ENCODE data around the gene MT1B.

The MT1B gene

DNA sequence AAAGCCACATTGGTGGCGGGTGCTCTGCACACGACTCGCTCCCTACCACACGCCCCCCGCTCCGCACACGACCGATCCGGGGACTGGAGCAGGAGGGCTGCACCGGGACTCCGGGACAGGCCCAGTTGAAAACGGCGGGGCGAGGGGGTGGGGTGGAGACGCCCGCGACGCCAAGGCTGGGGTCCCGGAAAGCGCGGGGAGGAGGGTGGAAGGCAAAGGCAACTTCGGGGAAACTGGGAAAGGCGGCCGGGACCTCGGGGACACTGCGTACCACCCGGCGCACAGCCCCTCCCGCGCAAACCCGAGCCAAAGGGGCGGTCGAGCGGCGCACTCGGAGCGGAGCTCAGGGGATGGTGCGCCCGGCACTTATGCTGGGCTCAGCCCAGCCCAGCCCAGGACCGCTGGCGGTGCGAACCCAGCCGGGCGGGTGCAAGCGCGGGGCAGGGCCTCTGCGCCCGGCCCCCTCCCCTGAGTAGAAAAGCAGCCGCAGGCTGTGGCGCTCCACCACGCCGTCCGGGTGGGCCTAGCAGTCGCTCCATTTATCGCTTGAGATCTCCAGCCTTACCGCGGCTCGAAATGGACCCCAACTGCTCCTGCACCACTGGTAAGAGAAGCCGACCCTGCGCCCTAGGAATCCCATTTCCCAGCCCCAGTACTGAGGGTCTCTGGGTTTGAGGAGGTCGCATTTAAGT, 19.4 kb upstream of the MT1B start, which contains the start of gene MT1M:
MT1M (plus strand) TSS at position 504 of the 692 bp plus-strand sequence; CDS start at position 577, 73 bp downstream.
- no peak within 1 kb of the TSS for H3K9ac ChIP-seq (ENCODE audit: low read depth, low read length)
- no peak within 1 kb of the TSS for H2AFZ ChIP-seq (ENCODE audit: low read depth, low read length)
- DNase-seq = no peak
- H3K79me2 ChIP-seq (ENCODE audit: insufficient read depth, low read length) = no peaks in the 10 kb centered on the region
- H3K27me3 ChIP-seq (ENCODE audit: insufficient read depth, low read length, poor library complexity) = peaks cover 27% of the 10 kb centered on the region
- H3K4me1 ChIP-seq (ENCODE audit: insufficient read depth, low read length) = no peaks in the 10 kb centered on the region
- no peaks in the 10 kb centered on the region for H3K9me3 ChIP-seq (ENCODE audit: insufficient read depth, low read length, severe bottlenecking)
- no peak within 1 kb of the TSS for H3K4me2 ChIP-seq (ENCODE audit: insufficient read depth, low read length)
- H3K4me3 ChIP-seq (ENCODE audit: low read depth in 1 of 2, low read length in 2 of 2) = no peak within 1 kb of the TSS
- ATAC-seq (ENCODE audit: insufficient read depth, low read depth) = no peak
- H4K20me1 ChIP-seq (ENCODE audit: insufficient read depth, low read length) = no peaks in the 10 kb centered on the region
- TF ChIP-seq, protein P1, sequence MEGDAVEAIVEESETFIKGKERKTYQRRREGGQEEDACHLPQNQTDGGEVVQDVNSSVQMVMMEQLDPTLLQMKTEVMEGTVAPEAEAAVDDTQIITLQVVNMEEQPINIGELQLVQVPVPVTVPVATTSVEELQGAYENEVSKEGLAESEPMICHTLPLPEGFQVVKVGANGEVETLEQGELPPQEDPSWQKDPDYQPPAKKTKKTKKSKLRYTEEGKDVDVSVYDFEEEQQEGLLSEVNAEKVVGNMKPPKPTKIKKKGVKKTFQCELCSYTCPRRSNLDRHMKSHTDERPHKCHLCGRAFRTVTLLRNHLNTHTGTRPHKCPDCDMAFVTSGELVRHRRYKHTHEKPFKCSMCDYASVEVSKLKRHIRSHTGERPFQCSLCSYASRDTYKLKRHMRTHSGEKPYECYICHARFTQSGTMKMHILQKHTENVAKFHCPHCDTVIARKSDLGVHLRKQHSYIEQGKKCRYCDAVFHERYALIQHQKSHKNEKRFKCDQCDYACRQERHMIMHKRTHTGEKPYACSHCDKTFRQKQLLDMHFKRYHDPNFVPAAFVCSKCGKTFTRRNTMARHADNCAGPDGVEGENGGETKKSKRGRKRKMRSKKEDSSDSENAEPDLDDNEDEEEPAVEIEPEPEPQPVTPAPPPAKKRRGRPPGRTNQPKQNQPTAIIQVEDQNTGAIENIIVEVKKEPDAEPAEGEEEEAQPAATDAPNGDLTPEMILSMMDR (IDR thresholded peaks at IDR 0.05; ENCODE audit: borderline replicate concordance, extremely low read depth, low read length, poor library complexity, severe bottlenecking) = no peak
- no peak for TF ChIP-seq EZH2 (IDR thresholded peaks at IDR 0.05; ENCODE audit: borderline replicate concordance, low read depth, low read length, severe bottlenecking)
- H3K27ac ChIP-seq (ENCODE audit: low read length) = no peak within 1 kb of the TSS
- no peaks in the 10 kb centered on the region for H3K36me3 ChIP-seq (ENCODE audit: insufficient read depth, low read length)

DNA sequence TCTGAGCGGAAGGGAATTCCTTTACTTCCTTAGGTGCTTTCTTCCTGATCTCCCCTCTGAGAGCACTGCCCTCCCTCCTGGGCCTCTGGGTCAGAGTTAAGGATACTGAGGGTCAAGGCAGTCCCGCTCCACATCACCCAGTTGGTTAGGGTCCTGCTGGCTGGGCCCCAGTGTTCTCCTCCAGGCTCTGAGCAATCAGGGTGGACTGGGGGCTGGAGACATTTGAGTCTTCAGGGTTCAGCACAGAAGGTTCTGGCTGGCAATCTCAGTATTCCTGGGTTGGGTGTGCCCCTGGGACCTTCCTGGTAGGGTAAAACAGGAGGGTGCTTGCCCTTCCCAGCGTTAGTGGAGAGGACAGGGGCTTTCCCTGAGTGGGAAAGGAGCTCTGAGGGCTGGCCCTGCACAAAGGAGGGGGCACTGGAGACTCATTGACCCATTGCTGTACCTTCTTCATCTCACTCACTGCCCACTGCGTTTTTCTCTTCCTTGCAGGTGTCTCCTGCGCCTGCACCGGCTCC, 18.8 kb upstream of the MT1B start:
- H2AFZ ChIP-seq (ENCODE audit: low read depth, low read length) = no peak overlapping the region
- no peak overlapping the region for H3K27ac ChIP-seq (ENCODE audit: low read length)
- no peak overlapping the region for H3K4me2 ChIP-seq (ENCODE audit: insufficient read depth, low read length)
- no peaks in the 10 kb centered on the region for H3K36me3 ChIP-seq (ENCODE audit: insufficient read depth, low read length)
- no peak overlapping the region for H3K4me3 ChIP-seq (ENCODE audit: low read depth in 1 of 2, low read length in 2 of 2)
- H3K27me3 ChIP-seq (ENCODE audit: insufficient read depth, low read length, poor library complexity) = peaks cover 28% of the 10 kb centered on the region
- no peaks in the 10 kb centered on the region for H3K79me2 ChIP-seq (ENCODE audit: insufficient read depth, low read length)
- H3K9me3 ChIP-seq (ENCODE audit: insufficient read depth, low read length, severe bottlenecking) = no peaks in the 10 kb centered on the region
- H4K20me1 ChIP-seq (ENCODE audit: insufficient read depth, low read length) = no peaks in the 10 kb centered on the region
- no peak overlapping the region for H3K9ac ChIP-seq (ENCODE audit: low read depth, low read length)
- no peak for ATAC-seq (ENCODE audit: insufficient read depth, low read depth)
- H3K4me1 ChIP-seq (ENCODE audit: insufficient read depth, low read length) = no peaks in the 10 kb centered on the region
- DNase-seq = no peak
- TF ChIP-seq, protein P1 (IDR thresholded peaks at IDR 0.05; ENCODE audit: borderline replicate concordance, extremely low read depth, low read length, poor library complexity, severe bottlenecking) = no peak
- no peak for TF ChIP-seq EZH2 (IDR thresholded peaks at IDR 0.05; ENCODE audit: borderline replicate concordance, low read depth, low read length, severe bottlenecking)

DNA sequence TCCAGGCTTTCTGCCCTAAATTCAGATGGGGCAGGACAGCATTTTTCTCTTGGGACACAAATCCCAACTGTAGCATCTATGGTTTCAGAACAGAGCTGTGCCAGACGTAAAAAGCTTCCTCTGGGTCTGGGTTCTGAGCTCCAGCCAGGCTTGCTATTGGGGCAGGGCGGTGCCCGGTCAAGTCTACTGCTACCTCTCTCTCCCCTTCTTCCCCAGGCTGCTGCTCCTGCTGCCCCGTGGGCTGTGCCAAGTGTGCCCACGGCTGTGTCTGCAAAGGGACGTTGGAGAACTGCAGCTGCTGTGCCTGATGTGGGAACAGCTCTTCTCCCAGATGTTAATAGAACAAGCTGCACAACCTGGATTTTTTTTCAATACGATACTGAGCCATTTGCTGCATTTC, 18.2 kb upstream of the MT1B start:
- ATAC-seq (ENCODE audit: insufficient read depth, low read depth) = no peak
- Histone ChIP-seq H2AFZ (ENCODE audit: low read depth, low read length) (no peak overlapping the region), H3K27ac (ENCODE audit: low read length) (no peak overlapping the region), H3K4me3 (ENCODE audit: low read depth in 1 of 2, low read length in 2 of 2) (no peak overlapping the region), H3K9me3 (ENCODE audit: insufficient read depth, low read length, severe bottlenecking) (no peaks in the 10 kb centered on the region), H3K27me3 (ENCODE audit: insufficient read depth, low read length, poor library complexity) (peaks cover 28% of the 10 kb centered on the region), H4K20me1 (ENCODE audit: insufficient read depth, low read length) (no peaks in the 10 kb centered on the region), H3K36me3 (ENCODE audit: insufficient read depth, low read length) (no peaks in the 10 kb centered on the region), H3K79me2 (ENCODE audit: insufficient read depth, low read length) (no peaks in the 10 kb centered on the region), H3K4me1 (ENCODE audit: insufficient read depth, low read length) (no peaks in the 10 kb centered on the region), H3K9ac (ENCODE audit: low read depth, low read length) (no peak overlapping the region), H3K4me2 (ENCODE audit: insufficient read depth, low read length) (no peak overlapping the region)
- no peak for DNase-seq
- TF ChIP-seq, protein P1 (IDR thresholded peaks at IDR 0.05; ENCODE audit: borderline replicate concordance, extremely low read depth, low read length, poor library complexity, severe bottlenecking) = no peak
- no peak for TF ChIP-seq EZH2 (IDR thresholded peaks at IDR 0.05; ENCODE audit: borderline replicate concordance, low read depth, low read length, severe bottlenecking)
